Activated CD4-positive, CD25-positive, alpha-beta regulatory T cell treated with anti-CD3 and anti-CD28 coated beads, Interleukin-2, amount 50 U/mL, for 24 hours (primary cell): Measurements from ENCODE around the gene NEDD1.
A peak's percentile ranks its signal among the peaks of the same experiment; 100 is the strongest.

Source experiments
- ATAC-seq, 2 donors: fragments of 150-1000 bp; cut with Tn5 transposase; one replicate each; pipeline ENCODE4 v1.10.0; 2021; ENCODE audit warnings: mild to moderate bottlenecking in 1 of 2, moderate library complexity in 1 of 2

The NEDD1 gene

GRCh38 chr12:96906498-96906848 is 584 bp upstream of the NEDD1 start:
- no peak for ATAC-seq

- ATAC-seq = peak; percentile 31 to 38
Measured at GRCh38 chr12:96907671-96908422, 790 bp downstream of the NEDD1 start.

- no peak for ATAC-seq
Measured at GRCh38 chr12:96908423-96908675, 1.3 kb downstream of the NEDD1 start.

GRCh38 chr12:96912261-96912660 is 5.2 kb downstream of the NEDD1 start:
- ATAC-seq = no peak

- ATAC-seq = no peak
Measured at GRCh38 chr12:96912943-96913342, 5.9 kb downstream of the NEDD1 start.

- no peak for ATAC-seq
Measured at GRCh38 chr12:96919510-96920210, 12.6 kb downstream of the NEDD1 start.

GRCh38 chr12:96948782-96949181 is 41.7 kb downstream of the NEDD1 start:
- no peak for ATAC-seq

- ATAC-seq = no peak
Measured at GRCh38 chr12:96979532-96979931, 72.5 kb downstream of the NEDD1 start.

- no peak for ATAC-seq
Measured at GRCh38 chr12:96980991-96981414, 73.9 kb downstream of the NEDD1 start.

GRCh38 chr12:96981911-96982310 is 74.9 kb downstream of the NEDD1 start:
- no peak for ATAC-seq

- no peak for ATAC-seq
Measured at GRCh38 chr12:96982671-96983070, 75.6 kb downstream of the NEDD1 start.

- ATAC-seq = peak; percentile 73 to 76
Measured at GRCh38 chr12:96985515-96986362, 78.7 kb downstream of the NEDD1 start.

GRCh38 chr12:96986883-96987523 is 79.9 kb downstream of the NEDD1 start:
- ATAC-seq = no peak

GRCh38 chr12:96988919-96989318 is 81.9 kb downstream of the NEDD1 start:
- ATAC-seq = no peak

GRCh38 chr12:96989916-96990315 is 82.9 kb downstream of the NEDD1 start:
- ATAC-seq = no peak

GRCh38 chr12:96994900-96995299 is 87.8 kb downstream of the NEDD1 start:
- ATAC-seq = no peak

- no peak for ATAC-seq
Measured at GRCh38 chr12:96995861-96996260, 88.8 kb downstream of the NEDD1 start.

GRCh38 chr12:96997797-96998484 is 90.9 kb downstream of the NEDD1 start:
- ATAC-seq = no peak

- ATAC-seq = no peak
Measured at GRCh38 chr12:97003276-97003675, 96.2 kb downstream of the NEDD1 start.
